ENCODE data around the gene RETREG3. TPM values are rescaled to one million over a fixed set of nuclear protein-coding genes. Genes with fewer than 3 reads are reported as not detected.
"Not testable (repeated sequence)": the region's sequence is repeated elsewhere in the genome, so short reads cannot be mapped to it uniquely, and the experiment has no call there.

RETREG3 gene
- total RNA-seq, 1 donor from 2014 or later = 38.2 TPM

GRCh38 chr17:42642336-42642735 lies 33.2 kb upstream of the RETREG3 start:
- H3K4me3 ChIP-seq (ENCODE audit: low read depth, low read length) = no peak overlapping the region
- no peak for TF ChIP-seq CTCF (conservative IDR thresholded peaks at IDR 0.05; ENCODE audit: low read depth, low read length)
- DNase-seq (ENCODE audit: low read depth) = no peak

- DNase-seq (ENCODE audit: low read depth) = no peak
Observed at GRCh38 chr17:42640121-42640520, 30.9 kb upstream of the RETREG3 start.

GRCh38 chr17:42639525-42640113 lies 30.4 kb upstream of the RETREG3 start:
- no peak for TF ChIP-seq CTCF (conservative IDR thresholded peaks at IDR 0.05; ENCODE audit: low read depth, low read length)
- H3K4me3 ChIP-seq (ENCODE audit: low read depth, low read length) = no peak overlapping the region

More at GRCh38 chr17:42640121-42640520, 30.9 kb upstream of the RETREG3 start:
- no peak for TF ChIP-seq CTCF (conservative IDR thresholded peaks at IDR 0.05; ENCODE audit: low read depth, low read length)
- no peak overlapping the region for H3K4me3 ChIP-seq (ENCODE audit: low read depth, low read length)

GRCh38 chr17:42632949-42633444 lies 23.8 kb upstream of the RETREG3 start:
- no peak overlapping the region for H3K4me3 ChIP-seq (ENCODE audit: low read depth, low read length)
- DNase-seq (ENCODE audit: low read depth) = no peak
- no peak for TF ChIP-seq CTCF (conservative IDR thresholded peaks at IDR 0.05; ENCODE audit: low read depth, low read length)

More at GRCh38 chr17:42639525-42640113, 30.4 kb upstream of the RETREG3 start:
- no peak for DNase-seq (ENCODE audit: low read depth)

- no peak overlapping the region for H3K4me3 ChIP-seq (ENCODE audit: low read depth, low read length)
- no peak for DNase-seq (ENCODE audit: low read depth)
- no peak for TF ChIP-seq CTCF (conservative IDR thresholded peaks at IDR 0.05; ENCODE audit: low read depth, low read length)
Observed at GRCh38 chr17:42629411-42630009, 20.3 kb upstream of the RETREG3 start.

- not testable (repeated sequence) for H3K4me3 ChIP-seq (ENCODE audit: low read depth, low read length); DNase-seq (ENCODE audit: low read depth)
Observed at GRCh38 chr17:42627032-42627764, 18.0 kb upstream of the RETREG3 start.
